ENCODE results near the gene ADGRE1.

Gene ADGRE1

GRCh38 chr19:6877766-6878165 lies 9.6 kb upstream of the ADGRE1 start:
- no peak for DNase-seq (ENCODE audit: low read depth in 2 of 2)

DNA sequence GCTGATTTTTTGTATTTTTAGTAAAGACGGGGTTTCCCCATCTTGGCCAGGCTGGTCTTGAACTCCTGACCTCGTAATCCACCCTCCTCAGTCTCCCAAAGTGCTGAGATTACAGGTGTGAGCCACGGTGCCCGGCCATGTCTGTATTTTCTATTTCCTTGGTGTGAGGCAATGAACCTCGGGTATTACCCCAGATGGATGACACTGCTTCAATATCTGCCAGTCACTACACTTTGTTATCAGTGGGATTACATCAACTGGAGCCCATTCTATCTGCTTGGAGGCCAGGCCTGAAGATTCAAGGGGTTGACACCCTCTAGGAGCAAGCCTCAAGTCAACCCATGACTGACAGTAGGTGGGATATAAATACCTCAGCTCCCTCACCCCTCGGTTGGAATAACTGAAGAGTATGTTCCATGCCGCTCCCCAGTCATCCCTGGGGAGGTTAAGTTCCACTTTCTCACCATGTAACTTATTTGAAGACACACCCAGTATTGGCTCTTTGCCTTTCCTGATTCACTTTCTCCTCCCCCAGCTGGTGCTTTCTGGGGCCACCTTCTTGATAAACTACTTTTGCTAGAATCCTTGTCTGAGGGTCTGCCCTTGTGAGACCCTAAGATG lies 992 bp upstream of the ADGRE1 start:
- no peak for DNase-seq (ENCODE audit: low read depth in 2 of 2)

- DNase-seq (ENCODE audit: low read depth in 2 of 2): no peak
These were observed 1.6 kb downstream of the ADGRE1 start for GRCh38 chr19:6888967-6889366.

- no peak for DNase-seq (ENCODE audit: low read depth in 2 of 2)
These were observed 3.1 kb downstream of the ADGRE1 start for GRCh38 chr19:6890401-6890913.

DNA sequence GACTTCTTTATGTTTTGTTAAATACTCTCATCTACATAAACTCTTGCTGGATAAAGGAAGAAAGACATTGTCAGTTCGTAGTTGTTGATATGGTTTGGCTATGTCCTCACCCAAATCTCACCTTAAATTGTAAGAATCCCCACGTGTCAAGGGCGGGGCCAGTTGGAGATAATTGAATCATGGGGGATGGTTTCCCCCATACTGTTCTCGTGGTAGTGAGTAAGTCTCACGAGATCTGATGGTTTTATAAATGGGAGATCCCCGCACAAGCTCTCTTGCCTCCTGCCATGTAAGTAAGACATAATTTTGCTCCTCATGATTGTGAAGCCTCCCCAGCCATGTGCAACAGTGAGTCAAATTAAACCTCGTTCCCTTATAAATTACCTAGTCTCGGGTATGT lies 3.6 kb downstream of the ADGRE1 start:
- peak; percentile 8 to 24 for DNase-seq (ENCODE audit: low read depth in 2 of 2)

DNA sequence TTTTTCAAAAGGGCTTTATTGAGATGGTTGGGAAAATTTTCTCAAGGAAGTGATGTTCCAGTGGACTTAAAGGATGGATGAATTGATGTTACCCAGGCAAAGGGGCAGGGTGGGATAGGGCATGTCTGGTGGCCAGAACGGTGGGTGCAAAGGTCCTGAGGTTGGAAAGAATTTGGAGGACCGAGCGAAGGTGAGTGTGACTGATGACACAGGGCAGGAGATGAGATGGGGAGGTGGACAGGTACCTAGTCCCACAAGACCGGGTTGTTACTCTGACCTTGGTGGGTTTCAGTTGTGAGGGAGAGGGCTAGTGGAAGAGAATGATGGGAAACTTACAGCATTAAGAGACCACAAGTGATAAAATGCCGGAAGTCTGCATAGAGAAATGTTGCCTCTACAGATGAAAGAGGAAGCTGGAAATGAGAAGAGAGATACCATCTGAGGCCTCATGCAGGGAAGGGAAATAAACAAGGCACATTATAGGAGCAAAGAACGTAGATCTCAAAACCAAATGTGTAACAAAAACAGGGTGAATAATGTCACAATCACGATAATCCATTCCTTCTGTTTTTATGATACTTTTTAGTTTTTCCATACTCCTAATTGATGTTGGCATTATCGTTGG lies 4.5 kb downstream of the ADGRE1 start:
- no peak for DNase-seq (ENCODE audit: low read depth in 2 of 2)

GRCh38 chr19:6894313-6894712 lies 6.9 kb downstream of the ADGRE1 start:
- no peak for DNase-seq (ENCODE audit: low read depth in 2 of 2)

- DNase-seq (ENCODE audit: low read depth in 2 of 2): no peak
These were observed 16.1 kb downstream of the ADGRE1 start for GRCh38 chr19:6903446-6903845.

- DNase-seq (ENCODE audit: low read depth in 2 of 2): no peak
These were observed 19.2 kb downstream of the ADGRE1 start for GRCh38 chr19:6906559-6907060.

DNA sequence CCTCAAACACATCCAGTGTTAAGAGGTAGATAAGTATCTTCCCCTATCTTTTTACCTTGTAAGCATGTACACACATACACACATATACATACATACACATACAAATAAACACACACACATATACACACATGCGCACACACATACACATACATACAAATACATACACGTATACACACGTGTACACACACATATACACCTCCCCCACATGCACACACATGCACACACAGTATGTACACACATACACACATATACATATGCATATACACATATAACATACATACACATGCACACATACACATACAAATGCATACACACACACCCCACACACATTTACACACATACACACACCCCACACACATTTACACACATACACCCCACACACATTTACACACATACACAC lies 24.1 kb downstream of the ADGRE1 start:
- no peak for DNase-seq (ENCODE audit: low read depth in 2 of 2)

GRCh38 chr19:6914321-6914720 lies 26.9 kb downstream of the ADGRE1 start:
- DNase-seq (ENCODE audit: low read depth in 2 of 2): no peak

- DNase-seq (ENCODE audit: low read depth in 2 of 2): no peak
These were observed 29.6 kb downstream of the ADGRE1 start for GRCh38 chr19:6916952-6917351.

GRCh38 chr19:6925386-6925785 lies 38.0 kb downstream of the ADGRE1 start:
- DNase-seq (ENCODE audit: low read depth in 2 of 2): no peak

DNA sequence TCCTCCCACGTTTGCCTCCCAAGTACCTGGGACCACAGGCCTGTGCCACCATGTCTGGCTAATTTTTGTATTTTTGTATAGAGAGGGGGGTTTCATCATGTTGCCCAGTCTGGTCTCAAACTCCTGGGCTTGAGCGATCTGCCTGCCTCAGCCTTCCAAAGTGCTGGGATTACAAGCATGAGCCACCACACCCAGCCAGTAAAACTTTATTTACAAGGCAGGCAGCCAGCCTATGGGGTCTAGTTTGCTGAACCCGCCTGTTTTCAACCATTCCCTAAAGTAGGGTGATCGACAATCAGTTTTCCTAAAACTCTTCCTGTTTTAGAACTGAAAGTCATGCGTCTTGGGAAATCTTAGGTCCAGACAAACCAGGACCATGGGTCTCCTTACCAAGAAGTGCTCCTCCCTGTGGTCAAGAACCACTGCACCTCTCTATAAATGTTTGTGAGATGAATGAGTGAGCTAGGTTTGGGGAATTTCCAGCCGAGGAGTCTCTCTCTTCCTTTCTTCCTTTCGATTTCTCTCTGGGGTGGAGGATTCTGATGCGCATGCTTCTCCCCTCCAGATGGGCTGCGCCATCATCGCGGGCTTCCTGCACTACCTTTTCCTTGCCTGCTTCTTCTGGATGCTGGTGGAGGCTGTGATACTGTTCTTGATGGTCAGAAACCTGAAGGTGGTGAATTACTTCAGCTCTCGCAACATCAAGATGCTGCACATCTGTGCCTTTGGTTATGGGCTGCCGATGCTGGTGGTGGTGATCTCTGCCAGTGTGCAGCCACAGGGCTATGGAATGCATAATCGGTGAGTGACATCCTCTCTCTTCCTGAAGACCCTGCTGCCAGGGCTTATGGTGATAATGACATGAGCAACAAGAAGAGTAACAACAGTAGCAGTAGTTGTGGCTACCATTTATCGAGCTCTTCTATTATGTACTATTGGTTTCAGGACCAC lies 38.7 kb downstream of the ADGRE1 start:
- DNase-seq (ENCODE audit: low read depth in 2 of 2): peak; percentile 15 to 26

DNA sequence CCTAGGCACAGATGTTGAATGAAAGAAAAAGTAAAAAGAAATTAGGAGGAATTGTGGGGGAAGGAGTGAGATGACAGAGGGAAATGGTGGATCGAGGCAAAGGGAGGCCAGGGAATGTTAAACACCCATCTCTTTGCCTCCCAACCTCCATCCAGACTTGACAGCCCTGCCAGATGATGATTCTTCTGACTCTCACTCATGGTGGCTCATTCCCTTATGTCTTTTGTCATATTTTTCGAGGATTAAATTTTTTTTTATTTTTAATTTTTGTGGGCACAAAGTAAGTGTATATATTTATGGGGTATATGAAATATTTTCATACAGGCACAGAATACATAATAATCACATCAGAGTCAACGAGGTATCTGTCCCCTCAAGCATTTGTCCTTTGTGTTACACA lies 42.8 kb downstream of the ADGRE1 start:
- no peak for DNase-seq (ENCODE audit: low read depth in 2 of 2)

GRCh38 chr19:6935069-6935468 lies 47.7 kb downstream of the ADGRE1 start:
- DNase-seq (ENCODE audit: low read depth in 2 of 2): no peak

GRCh38 chr19:6935618-6936017 lies 48.2 kb downstream of the ADGRE1 start:
- DNase-seq (ENCODE audit: low read depth in 2 of 2): no peak

DNA sequence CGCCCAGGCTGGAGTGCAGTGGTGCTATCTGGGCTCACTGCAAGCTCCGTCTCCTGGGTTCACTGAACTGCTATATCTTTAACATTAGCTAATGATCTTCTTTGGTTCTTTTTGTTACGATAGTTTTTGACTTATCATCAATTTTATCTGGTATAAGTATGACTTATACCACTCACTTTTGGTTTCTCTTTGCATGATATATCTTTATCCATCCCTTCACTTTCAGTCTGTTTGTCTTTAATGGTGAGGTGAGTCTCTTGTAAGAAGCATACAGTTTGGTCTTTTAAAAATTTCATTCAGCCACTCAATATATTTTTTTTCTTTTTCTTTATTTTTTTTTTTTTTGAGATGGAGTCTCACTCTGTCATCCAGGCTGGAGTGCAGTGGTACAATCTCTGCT lies 58.4 kb downstream of the ADGRE1 start:
- no peak for DNase-seq (ENCODE audit: low read depth in 2 of 2)

DNA sequence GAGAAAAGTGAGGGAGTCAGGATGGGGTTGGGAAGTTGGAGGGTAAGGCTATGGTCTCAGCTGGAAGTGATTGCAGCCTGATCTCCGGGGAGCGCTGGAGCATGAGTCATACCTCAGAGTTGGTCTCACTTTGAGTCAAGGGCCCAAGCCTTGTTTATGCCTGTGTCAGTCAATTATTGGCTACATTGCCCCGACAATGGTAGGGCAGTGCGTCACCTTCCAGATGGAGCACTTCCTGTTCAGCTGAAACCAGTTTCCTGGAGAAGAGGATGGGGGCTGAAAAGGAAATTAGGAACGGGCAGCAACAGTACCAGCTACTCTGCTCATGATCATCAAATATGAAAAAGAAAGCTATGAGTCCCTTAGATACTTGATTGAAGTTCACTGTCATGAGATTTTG lies 60.4 kb downstream of the ADGRE1 start:
- DNase-seq (ENCODE audit: low read depth in 2 of 2): peak in 1 of 2 donors; percentile 7

GRCh38 chr19:6948884-6949283 lies 61.5 kb downstream of the ADGRE1 start:
- DNase-seq (ENCODE audit: low read depth in 2 of 2): no peak

DNA sequence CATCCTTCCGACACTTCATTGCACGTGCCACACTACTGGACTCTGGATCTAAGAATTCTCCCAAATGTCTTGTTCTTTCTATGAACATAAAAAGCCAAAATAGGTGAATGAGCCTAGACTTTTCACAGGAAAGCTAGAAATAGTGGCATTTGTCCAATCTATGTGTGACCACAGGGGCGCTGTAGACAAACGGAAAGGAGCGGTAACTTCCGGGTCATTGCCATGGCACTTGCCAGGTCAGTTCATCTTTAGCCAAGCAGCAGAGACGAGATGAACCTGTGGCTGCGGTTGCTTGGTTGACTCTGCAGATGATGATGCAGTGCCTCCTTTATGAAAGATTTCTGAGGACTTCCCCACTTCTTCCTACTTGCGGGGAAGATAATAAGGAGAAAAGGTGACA lies 65.6 kb downstream of the ADGRE1 start:
- DNase-seq (ENCODE audit: low read depth in 2 of 2): no peak

DNA sequence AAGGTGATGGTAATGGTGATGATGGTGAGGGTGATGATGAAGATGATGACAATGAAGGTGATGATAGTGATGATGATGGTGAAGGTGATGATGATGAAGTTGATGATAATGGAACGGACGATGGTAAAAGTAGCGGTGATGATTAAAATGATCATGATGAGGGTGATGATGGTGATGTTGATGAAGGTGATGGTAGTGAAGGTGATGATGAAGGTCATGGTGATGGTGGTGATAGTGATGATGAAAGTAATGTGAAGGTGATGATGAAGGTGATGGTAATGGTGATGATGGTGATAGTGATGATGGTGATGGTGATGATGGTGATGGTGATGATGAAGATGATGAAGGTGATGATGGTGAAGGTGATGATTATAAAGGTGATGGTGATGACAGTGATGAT lies 67.7 kb downstream of the ADGRE1 start:
- no peak for DNase-seq (ENCODE audit: low read depth in 2 of 2)

All from stimulated activated CD4-positive, alpha-beta T cell treated with anti-CD3 and anti-CD28 coated beads, Interleukin-1b, Interleukin-23, amount 100 ng/mL, for 4 hours (primary cell).